Measurements from ENCODE around the gene NSD1. TPM values are rescaled to one million over a fixed set of nuclear protein-coding genes. Genes with fewer than 3 reads are reported as not detected.

NSD1 gene
- total and polyA plus RNA-seq, 2 of the 4 experiments (the other 2 are of a cell fraction): 7.7 to 31.0 TPM

DNA sequence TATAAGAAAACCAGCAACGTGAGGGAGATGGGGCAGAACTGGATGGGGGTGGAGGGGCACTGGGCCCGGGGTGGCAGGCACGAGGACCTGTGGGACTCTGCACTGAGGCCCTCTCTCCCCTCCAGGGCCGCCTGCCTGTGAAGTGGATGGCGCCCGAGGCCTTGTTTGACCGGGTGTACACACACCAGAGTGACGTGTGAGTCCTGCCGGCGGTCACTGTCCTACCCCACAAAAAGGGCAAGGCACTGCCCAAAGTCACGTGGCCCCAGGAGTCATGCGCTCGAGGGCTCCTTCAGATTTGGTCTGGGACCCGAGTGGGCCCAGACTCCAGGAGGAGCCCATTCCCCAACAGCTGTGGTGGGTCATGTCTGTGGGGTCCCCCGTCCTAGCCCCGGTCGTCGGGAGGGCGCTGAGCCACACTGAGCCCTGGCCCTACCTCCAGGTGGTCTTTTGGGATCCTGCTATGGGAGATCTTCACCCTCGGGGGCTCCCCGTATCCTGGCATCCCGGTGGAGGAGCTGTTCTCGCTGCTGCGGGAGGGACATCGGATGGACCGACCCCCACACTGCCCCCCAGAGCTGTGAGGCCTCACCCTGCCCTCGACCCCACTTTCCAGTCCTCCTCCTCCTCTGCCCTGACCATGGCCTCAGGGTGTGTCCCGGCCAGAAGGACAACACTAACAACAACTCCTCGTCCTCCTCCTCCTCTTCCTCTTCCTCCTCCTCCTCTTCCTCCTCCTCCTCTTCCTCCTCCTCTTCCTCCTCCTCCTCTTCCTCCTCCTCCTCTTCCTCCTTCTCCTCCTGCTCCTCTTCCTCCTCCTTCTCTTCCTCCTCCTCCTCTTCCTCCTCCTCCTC, 37.2 kb upstream of the NSD1 start (continued):
- no peak for TF ChIP-seq CHD1 (IDR thresholded peaks at IDR 0.05; ENCODE audit: low read depth, low read length)

DNA sequence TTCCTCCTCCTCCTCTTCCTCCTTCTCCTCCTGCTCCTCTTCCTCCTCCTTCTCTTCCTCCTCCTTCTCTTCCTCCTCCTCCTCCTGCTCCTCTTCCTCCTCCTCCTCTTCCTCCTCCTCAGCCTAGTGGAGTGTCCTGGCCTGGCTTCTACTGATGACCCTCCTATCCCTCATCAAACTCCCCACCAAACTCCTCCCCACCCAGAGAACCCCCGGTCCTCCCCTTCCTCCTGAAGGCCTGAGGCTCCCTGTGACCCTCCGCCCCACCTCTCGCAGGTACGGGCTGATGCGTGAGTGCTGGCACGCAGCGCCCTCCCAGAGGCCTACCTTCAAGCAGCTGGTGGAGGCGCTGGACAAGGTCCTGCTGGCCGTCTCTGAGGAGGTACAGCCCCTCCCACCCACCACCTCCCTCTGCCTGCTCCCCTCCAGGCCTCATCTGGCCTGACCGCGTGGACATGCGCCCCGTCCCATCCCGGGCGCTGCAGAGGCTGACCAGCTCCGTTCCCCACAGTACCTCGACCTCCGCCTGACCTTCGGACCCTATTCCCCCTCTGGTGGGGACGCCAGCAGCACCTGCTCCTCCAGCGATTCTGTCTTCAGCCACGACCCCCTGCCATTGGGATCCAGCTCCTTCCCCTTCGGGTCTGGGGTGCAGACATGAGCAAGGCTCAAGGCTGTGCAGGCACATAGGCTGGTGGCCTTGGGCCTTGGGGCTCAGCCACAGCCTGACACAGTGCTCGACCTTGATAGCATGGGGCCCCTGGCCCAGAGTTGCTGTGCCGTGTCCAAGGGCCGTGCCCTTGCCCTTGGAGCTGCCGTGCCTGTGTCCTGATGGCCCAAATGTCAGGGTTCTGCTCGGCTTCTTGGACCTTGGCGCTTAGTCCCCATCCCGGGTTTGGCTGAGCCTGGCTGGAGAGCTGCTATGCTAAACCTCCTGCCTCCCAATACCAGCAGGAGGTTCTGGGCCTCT, 36.3 kb upstream of the NSD1 start:
- in situ Hi-C loops (cut with MboI; ENCODE audit: low sequenced_read_pairs): no loop called here
- CTCF ChIA-PET: interaction anchor here (0.6 to 1.3 kb wide), 4 partner anchors 11 to 403 kb away, joined by 3 to 6 read pairs (median 4); no protein-coding TSS in a partner anchor
- peak overlapping the region; percentile 73 for H2AK5ac ChIP-seq (ENCODE audit: low read depth, low read length)
- TF ChIP-seq SMC3 (IDR thresholded peaks at IDR 0.05; ENCODE audit: low read depth, low read length): no peak
- TF ChIP-seq POLR2A (IDR thresholded peaks at IDR 0.05; ENCODE audit: low read depth, low read length): no peak
- no peak for TF ChIP-seq RCOR1 (IDR thresholded peaks at IDR 0.05; ENCODE audit: insufficient replicate concordance, low read length)
- no peak for TF ChIP-seq BHLHE40 (IDR thresholded peaks at IDR 0.05; ENCODE audit: low read depth, low read length)
- no peak for TF ChIP-seq NFE2L2 (IDR thresholded peaks at IDR 0.05; ENCODE audit: low read depth, low read length)
- no peak overlapping the region for H3K27ac ChIP-seq (ENCODE audit: insufficient read depth, low read length)
- peak overlapping the region; percentile 20; the same call in 1 of the 2 replicates for H4K91ac ChIP-seq (ENCODE audit: insufficient read depth, low read depth, low read length)
- no peak overlapping the region for H3K9ac ChIP-seq (ENCODE audit: low read depth, low read length)
- no peaks in the 10 kb centered on the region for H3K27me3 ChIP-seq (ENCODE audit: control insufficient read depth, insufficient read depth, low read length)
- H3K56ac ChIP-seq (ENCODE audit: extremely low read depth, insufficient read depth, low read length): no peak overlapping the region
- H3K4me3 ChIP-seq (ENCODE audit: insufficient read depth, low read depth, low read length): no peak overlapping the region
- no peaks in the 10 kb centered on the region for H3K9me3 ChIP-seq (ENCODE audit: control insufficient read depth, insufficient read depth, low read length)
- 92% methylated on average over 21 of the region's 30 CpGs; no CpG with 5 or more reads in 1 of the 2 experiments for WGBS, 2 experiments (ENCODE audit: extremely low coverage in 2 of 2, insufficient read length in 1 of 2)
- intact Hi-C loops (cut with micrococcal nuclease): no loop called here
- BruUV-seq (replicated peaks): no TSS peak
- H3K23ac ChIP-seq (ENCODE audit: low read depth, low read length): no peak overlapping the region
- POLR2A ChIA-PET (ENCODE audit: unreplicated experiment): interaction anchor here (0.5 kb wide), 1 partner anchor 448 kb away, joined by 6 read pairs; no protein-coding TSS in a partner anchor
- H3K4me1 ChIP-seq (ENCODE audit: control insufficient read depth, insufficient read depth, low read length): peaks cover 38% of the 10 kb centered on the region
- no peak overlapping the region for H2BK5ac ChIP-seq (ENCODE audit: low read depth, low read length, poor library complexity, severe bottlenecking)
- no peak overlapping the region for H2BK15ac ChIP-seq (ENCODE audit: low read depth, low read length)
- no peak overlapping the region; a peak in 1 of 4 replicates for H4K8ac ChIP-seq (ENCODE audit: low read depth in 2 of 2, low read length in 2 of 2)
- no peaks in the 10 kb centered on the region for H4K20me1 ChIP-seq (ENCODE audit: insufficient read depth, low read length)
- no peak overlapping the region for H2AK9ac ChIP-seq (replicated peaks; ENCODE audit: low read depth, low read length, poor library complexity)
- H2BK20ac ChIP-seq (ENCODE audit: low read depth, low read length): no peak overlapping the region
- ATAC-seq (ENCODE audit: low read depth) (no peak), DNase-seq (no peak)
- H3K36me3 ChIP-seq (ENCODE audit: control insufficient read depth, insufficient read depth, low read length): peaks cover 7% of the 10 kb centered on the region; the same call in 1 of the 2 replicates
- H3K4me2 ChIP-seq (ENCODE audit: low read depth, low read length): no peak overlapping the region
- no peak overlapping the region for H3K14ac ChIP-seq (replicated peaks; ENCODE audit: low read depth, low read length)
- no peaks in the 10 kb centered on the region for H3K79me1 ChIP-seq (ENCODE audit: low read depth in 1 of 2, low read length in 2 of 2)
- no peak overlapping the region for H3K4ac ChIP-seq (ENCODE audit: low read depth, low read length)
- dilution Hi-C loops (cut with HindIII; ENCODE audit: low sequenced_read_pairs, unreplicated experiment): no loop called here
- no peak overlapping the region for H2BK120ac ChIP-seq (ENCODE audit: low read depth, low read length)
- H4K5ac ChIP-seq (ENCODE audit: low read depth, low read length): no peak overlapping the region; the same call in 1 of the 2 replicates
- no peak overlapping the region for H3K18ac ChIP-seq (ENCODE audit: low read depth, low read length)
- H2AFZ ChIP-seq (replicated peaks; ENCODE audit: low read length, poor library complexity): peak overlapping the region; percentile 48
- 0 out of 2 replicates have a peak, but pooled peaks cover 6% of the 10 kb centered on the region for H3K9me1 ChIP-seq (ENCODE audit: insufficient read depth, low read length)

All from IMR-90 (cell line).